AG09319 (cell line): ENCODE measurements around the gene NR2C1.
"Not testable (repeated sequence)": the region's sequence is repeated elsewhere in the genome, so short reads cannot be mapped to it uniquely, and the experiment has no call there.

Experiments
- DNase-seq: peaks from one replicate; pipeline ENCODE4 v3.0.0-alpha.2; 2010; ENCODE audit warnings: low read depth; ENCODE audit errors: extremely low read depth
- TF ChIP-seq, protein P1 (sequence below): IDR thresholded peaks from 2 replicates; pipeline ENCODE4 v1.5.1; 2011; ENCODE audit warnings: low read depth, mild to moderate bottlenecking, inconsistent platforms, low read length, moderate library complexity

The NR2C1 gene

DNA sequence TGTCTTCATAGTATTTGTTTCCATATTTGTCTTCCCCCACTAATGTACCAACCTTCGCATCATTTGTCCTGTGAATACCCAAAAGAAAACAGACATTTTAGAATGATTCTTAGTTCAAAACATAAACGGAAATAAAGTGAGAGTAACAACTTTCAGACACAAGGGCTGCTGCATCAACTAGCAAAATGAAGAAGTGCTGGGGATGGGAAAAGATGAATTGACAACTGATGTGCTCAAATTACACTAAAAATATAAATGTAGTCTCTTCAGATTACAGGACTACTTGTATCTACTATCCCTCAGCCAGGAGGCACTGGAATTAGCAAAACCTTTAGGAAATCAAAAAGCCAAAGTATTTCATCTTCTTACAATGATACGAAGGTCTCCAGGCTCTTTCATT, 70.7 kb downstream of the NR2C1 start:
- no peak for DNase-seq
- TF ChIP-seq, protein P1, sequence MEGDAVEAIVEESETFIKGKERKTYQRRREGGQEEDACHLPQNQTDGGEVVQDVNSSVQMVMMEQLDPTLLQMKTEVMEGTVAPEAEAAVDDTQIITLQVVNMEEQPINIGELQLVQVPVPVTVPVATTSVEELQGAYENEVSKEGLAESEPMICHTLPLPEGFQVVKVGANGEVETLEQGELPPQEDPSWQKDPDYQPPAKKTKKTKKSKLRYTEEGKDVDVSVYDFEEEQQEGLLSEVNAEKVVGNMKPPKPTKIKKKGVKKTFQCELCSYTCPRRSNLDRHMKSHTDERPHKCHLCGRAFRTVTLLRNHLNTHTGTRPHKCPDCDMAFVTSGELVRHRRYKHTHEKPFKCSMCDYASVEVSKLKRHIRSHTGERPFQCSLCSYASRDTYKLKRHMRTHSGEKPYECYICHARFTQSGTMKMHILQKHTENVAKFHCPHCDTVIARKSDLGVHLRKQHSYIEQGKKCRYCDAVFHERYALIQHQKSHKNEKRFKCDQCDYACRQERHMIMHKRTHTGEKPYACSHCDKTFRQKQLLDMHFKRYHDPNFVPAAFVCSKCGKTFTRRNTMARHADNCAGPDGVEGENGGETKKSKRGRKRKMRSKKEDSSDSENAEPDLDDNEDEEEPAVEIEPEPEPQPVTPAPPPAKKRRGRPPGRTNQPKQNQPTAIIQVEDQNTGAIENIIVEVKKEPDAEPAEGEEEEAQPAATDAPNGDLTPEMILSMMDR = no peak

DNA sequence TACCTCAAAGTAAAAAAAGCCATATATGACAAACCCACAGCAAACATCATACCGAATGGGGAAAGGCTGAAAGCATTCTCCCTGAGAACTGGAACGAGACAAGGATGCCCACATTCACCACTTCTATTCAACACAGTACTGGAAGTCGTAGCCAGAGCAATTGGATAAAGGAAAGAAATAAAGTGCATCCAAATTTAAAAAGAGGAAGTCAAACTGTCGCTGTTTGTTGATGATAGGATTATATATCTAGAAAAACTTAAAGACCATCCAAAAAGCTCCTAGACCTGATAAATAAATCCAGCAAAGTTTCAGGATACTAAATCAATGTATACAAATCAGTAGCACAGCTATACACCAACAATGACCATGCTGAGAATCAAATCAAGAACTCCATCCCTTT, 75.1 kb downstream of the NR2C1 start:
- TF ChIP-seq, protein P1 = no peak
- no peak for DNase-seq

DNA sequence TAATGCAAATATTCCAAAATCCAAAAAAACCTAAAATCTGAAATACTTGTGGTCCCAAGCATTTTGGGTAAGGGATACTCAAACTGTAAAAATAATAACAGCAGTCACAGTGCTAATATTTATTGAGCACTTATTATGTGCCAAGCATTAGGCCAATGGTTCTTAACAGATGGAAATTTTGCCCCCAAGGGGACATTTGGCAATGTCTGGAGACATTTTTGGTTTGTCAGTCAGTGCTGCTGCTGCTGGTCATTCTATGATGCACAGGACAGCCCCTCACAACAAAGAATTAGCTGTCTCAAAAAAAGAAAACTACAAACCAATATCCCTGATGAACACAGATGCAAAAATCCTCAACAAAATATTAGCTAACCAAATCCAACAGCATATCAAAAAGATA, 75.7 kb downstream of the NR2C1 start:
- TF ChIP-seq, protein P1 = no peak
- DNase-seq = no peak

DNA sequence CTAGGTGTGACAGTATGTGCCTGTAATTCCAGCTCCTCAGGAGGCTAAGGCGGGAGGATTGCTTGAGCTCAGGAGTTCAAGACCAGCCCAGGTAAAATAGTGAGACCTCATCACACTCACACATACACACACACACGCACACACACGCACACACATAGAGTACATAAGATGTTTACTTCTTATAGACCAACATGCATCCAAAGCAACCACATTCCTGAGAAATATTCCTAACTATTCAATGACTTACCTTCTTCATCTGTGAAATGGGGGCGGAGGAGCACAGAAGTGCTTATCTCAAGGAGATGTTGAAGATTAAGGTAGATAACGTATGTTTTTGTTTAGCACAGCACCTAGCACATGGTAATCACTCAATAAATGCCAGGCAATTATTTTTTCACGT, 76.4 kb downstream of the NR2C1 start:
- TF ChIP-seq, protein P1 = no peak

DNA sequence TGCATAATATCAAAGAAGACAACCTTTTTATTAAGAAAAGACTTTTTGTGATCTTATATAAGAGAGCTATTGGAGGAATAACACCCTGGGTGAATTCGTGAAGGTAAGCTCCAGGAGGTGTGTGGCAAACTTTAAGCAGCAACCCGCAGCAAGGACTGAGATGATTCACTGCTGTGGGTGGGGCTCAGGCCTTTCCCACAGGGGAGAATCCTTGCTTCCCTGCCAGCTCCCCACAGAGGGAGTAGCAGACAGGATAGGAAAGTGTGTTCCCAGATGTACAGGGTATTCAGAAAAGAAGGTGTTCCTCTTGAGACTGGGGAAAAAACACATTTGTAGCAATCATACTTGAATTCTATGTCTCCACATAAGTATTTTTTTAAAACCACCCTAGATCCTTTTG, 79.1 kb downstream of the NR2C1 start:
- peak; percentile 12 for DNase-seq
- TF ChIP-seq, protein P1 = no peak

More for the DNA sequence above, 76.4 kb downstream of the NR2C1 start:
- no peak for DNase-seq

DNA sequence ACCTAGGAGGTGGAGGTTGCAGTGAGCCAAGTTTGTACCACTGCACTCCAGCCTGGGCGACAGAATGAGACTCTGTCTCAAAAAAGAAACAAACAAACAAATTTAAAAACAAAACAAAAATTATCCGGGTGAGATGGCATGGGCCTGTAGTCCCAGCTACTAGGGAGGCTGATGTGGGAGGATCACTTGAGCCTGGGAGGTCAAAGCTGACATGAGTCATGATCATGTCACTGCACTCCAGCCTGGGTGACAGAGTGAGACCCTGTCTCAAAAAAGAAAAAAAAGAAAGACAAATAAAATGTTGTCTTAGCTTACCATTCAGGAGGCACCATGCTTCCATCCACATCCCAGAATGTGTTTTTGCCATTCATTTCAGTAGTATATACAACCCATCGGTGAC, 79.6 kb downstream of the NR2C1 start:
- DNase-seq = not testable (repeated sequence)

DNA sequence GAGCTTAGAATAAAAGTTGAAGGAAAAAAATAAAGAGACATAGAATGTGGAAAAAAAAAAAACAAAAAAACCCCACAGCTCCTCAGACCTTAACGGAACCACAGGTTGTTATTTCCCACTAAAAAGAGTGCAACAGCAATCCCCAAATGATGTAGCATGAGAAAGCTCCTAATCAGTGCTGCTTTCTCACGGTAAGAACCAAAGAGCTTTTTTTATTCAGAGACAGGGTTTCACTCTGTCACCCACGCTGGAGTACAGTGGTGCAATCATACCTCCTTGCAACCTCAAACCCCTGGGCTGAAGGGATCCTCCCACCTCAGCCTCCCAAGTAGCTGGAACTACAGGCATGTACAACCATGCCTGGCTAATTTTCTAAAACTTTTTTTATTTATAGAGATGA, 83.2 kb downstream of the NR2C1 start:
- TF ChIP-seq, protein P1 = no peak
- DNase-seq = no peak

DNA sequence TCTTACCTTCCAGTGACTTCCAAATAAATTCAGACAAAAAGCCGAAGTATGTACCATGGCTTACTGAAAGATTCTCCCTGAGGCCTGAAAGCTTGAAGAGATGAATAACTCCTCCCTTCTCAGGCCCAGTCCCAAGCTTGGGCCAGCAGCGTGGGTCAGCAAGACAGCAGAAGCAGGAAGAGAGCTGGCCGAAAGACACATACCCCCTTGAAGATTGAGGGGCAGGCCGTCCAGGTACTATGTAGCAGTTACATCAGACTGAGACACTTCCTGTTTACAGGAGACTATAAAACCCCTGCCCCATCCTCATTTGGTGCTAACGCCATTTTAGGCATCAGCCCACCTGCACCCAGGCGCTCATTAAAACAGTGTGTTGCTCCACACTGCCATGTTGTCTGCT, 84.9 kb downstream of the NR2C1 start:
- TF ChIP-seq, protein P1 = no peak
- DNase-seq = no peak
